VCaP (cell line): ENCODE data around the gene RABGAP1L.
"Not testable (repeated sequence)": the region's sequence is repeated elsewhere in the genome, so short reads cannot be mapped to it uniquely, and the experiment has no call there.

Experiments
- H3K27ac ChIP-seq: fragments of 450-650 bp; 2 replicates; pipeline ENCODE4 v1.5.1; 2017
- CTCF ChIP-seq: fragments of 450-650 bp; conservative IDR thresholded peaks from 2 replicates; pipeline ENCODE4 v1.5.1; 2017; ENCODE audit warnings: mild to moderate bottlenecking, moderate library complexity

RABGAP1L gene

GRCh38 chr1:174577681-174578080 lies 418.4 kb downstream of the RABGAP1L start:
- no peak overlapping the region for H3K27ac ChIP-seq
- TF ChIP-seq CTCF = no peak

GRCh38 chr1:174580801-174581200 lies 421.5 kb downstream of the RABGAP1L start:
- no peak for TF ChIP-seq CTCF
- no peak overlapping the region for H3K27ac ChIP-seq

GRCh38 chr1:174583316-174583715 lies 424.0 kb downstream of the RABGAP1L start:
- no peak for TF ChIP-seq CTCF
- peak overlapping the region; percentile 58 for H3K27ac ChIP-seq

GRCh38 chr1:174584071-174584470 lies 424.8 kb downstream of the RABGAP1L start:
- H3K27ac ChIP-seq = peak overlapping the region; percentile 58
- no peak for TF ChIP-seq CTCF

GRCh38 chr1:174588618-174589017 lies 429.3 kb downstream of the RABGAP1L start:
- H3K27ac ChIP-seq = not testable (repeated sequence)

- no peak overlapping the region for H3K27ac ChIP-seq
- no peak for TF ChIP-seq CTCF
Measured at GRCh38 chr1:174605198-174605597, 445.9 kb downstream of the RABGAP1L start.

- H3K27ac ChIP-seq = no peak overlapping the region
- TF ChIP-seq CTCF = no peak
Measured at GRCh38 chr1:174606471-174606870, 447.2 kb downstream of the RABGAP1L start.

- not testable (repeated sequence) for H3K27ac ChIP-seq
Measured at GRCh38 chr1:174617905-174618304, 458.6 kb downstream of the RABGAP1L start.

- no peak overlapping the region for H3K27ac ChIP-seq
- no peak for TF ChIP-seq CTCF
Measured at GRCh38 chr1:174623324-174624035, 464.2 kb downstream of the RABGAP1L start.
